ENCODE data around the gene FMNL2. TPM values are rescaled to one million over a fixed set of nuclear protein-coding genes. Genes with fewer than 3 reads are reported as not detected.

Gene FMNL2
- total and polyA plus RNA-seq, 4 experiments from 2014 or later: 0.06 to 1.6 (median 0.94) TPM; not detected in 1

DNA sequence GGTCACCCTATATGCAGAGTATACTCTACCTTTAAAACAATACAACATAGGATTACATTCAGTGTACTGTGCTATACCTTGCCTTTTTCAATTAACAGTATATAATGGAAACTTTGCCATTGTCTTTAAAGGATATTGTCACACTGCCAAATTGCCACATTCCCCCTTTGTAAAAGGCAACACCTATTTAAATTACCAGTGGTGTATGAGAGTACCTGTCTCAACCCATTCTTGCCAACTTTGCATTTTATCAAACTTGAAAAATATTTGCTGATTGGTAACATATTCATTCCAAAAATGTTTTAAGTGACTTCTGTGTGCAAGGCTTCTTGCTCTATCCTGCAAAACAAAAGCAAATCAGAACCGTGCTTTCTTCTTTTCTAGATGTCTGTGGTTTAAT is 92.9 kb downstream of the FMNL2 start:
- Mint-ChIP-seq H3K4me1 (no peaks in the 10 kb centered on the region), H3K36me3 (no peaks in the 10 kb centered on the region), H3K4me3 (no peak overlapping the region), H3K9me3 (no peaks in the 10 kb centered on the region), H3K27ac (no peak overlapping the region), H3K27me3 (peaks cover 0 to 1% of the 10 kb centered on the region in 2 donors)
- intact Hi-C loops (cut with micrococcal nuclease): no loop called here
- POLR2A ChIA-PET (ENCODE audit: partially characterized antibody): no interaction called here
- H3K4me1 ChIP-seq (ENCODE audit: insufficient read depth, low read length): no peaks in the 10 kb centered on the region
- DNase-seq: no peak
- CTCF ChIA-PET (ENCODE audit: partially characterized antibody): no interaction called here
- no peak overlapping the region for H3K4me3 ChIP-seq (ENCODE audit: low read length in 2 of 2)
- H3K9me3 ChIP-seq (ENCODE audit: control insufficient read depth in 1 of 2, low read length in 2 of 2): no peaks in the 10 kb centered on the region
- no peak overlapping the region for H3K27ac ChIP-seq (ENCODE audit: low read depth, low read length)
- no peaks in the 10 kb centered on the region for H3K36me3 ChIP-seq (ENCODE audit: insufficient read depth, low read length)
- no peaks in the 10 kb centered on the region for H3K27me3 ChIP-seq (ENCODE audit: insufficient read depth, low read length)

DNA sequence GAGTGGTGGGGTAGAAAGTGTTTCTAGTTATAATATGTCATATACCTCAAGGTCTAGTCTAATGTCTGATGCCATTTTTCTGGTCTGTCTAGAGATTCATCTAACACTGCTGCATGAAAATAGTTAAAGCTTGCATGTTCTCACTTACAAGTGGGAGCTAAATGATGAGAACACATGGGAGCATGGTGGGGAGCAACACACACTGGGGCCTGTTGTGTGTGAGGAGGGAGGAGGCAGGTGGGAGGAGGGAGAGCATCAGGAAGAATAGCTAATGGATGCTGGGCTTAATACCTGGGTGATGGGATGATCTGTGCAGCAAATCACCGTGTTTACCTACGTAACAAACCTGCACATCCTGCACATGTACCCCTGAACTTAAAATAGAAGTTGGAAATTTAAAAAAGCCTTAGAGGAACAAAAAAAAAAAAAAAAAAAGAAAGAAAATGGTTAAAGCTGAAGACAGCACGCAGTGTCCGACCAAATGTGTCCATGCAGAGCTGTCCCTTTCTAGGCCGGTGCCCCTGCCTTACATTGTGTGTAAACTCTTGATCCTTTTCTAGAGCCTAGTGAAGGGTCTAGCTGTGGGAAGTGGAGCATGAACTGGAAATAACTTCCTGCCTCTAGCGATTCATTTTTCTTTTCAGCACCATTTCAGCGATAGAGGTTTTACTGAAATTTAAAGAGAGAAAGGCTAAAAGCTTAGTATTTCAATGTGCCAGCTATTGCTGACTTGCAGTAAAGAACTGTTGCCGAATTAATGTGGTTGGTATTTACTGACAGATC is 94.0 kb downstream of the FMNL2 start:
- intact Hi-C loops (cut with micrococcal nuclease): no loop called here
- H3K9me3 ChIP-seq (ENCODE audit: control insufficient read depth in 1 of 2, low read length in 2 of 2): no peaks in the 10 kb centered on the region
- H3K4me3 ChIP-seq (ENCODE audit: low read length in 2 of 2): no peak overlapping the region
- Mint-ChIP-seq H3K36me3 (no peaks in the 10 kb centered on the region), H3K4me3 (no peak overlapping the region), H3K27me3 (peaks cover 0 to 1% of the 10 kb centered on the region in 2 donors), H3K4me1 (no peaks in the 10 kb centered on the region), H3K27ac (no peak overlapping the region), H3K9me3 (no peaks in the 10 kb centered on the region)
- no peaks in the 10 kb centered on the region for H3K4me1 ChIP-seq (ENCODE audit: insufficient read depth, low read length)
- CTCF ChIA-PET (ENCODE audit: partially characterized antibody): interaction anchor here (0.7 kb wide), 1 partner anchor 1051 kb away, joined by 3 read pairs; no protein-coding TSS in a partner anchor
- H3K27me3 ChIP-seq (ENCODE audit: insufficient read depth, low read length): no peaks in the 10 kb centered on the region
- H3K36me3 ChIP-seq (ENCODE audit: insufficient read depth, low read length): no peaks in the 10 kb centered on the region
- POLR2A ChIA-PET (ENCODE audit: partially characterized antibody): no interaction called here
- H3K27ac ChIP-seq (ENCODE audit: low read depth, low read length): no peak overlapping the region
- no peak for DNase-seq

DNA sequence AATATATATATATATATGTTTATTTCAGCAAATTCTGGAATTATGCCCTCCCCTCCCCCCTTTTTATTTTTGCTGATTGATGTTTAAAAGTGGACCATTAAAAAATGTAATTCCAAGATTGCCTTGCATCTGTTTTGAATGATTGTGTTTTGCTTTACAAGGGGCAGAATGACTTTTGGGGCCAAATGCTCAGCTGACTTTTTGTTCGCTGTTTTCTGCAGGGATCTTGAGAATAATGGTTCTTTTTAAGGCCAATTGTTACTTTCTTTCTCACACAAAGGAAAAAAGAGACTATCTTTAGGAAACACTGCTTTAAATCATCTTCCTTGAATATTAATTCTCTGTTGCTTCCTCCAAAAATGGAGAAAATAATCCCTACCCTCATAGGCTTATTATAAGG is 95.9 kb downstream of the FMNL2 start:
- Mint-ChIP-seq H3K4me1 (no peaks in the 10 kb centered on the region), H3K4me3 (no peak overlapping the region), H3K27ac (no peak overlapping the region), H3K36me3 (no peaks in the 10 kb centered on the region), H3K27me3 (peaks cover 0 to 1% of the 10 kb centered on the region in 2 donors), H3K9me3 (no peaks in the 10 kb centered on the region)
- ChIA-PET POLR2A (ENCODE audit: partially characterized antibody) (no interaction called here), CTCF (ENCODE audit: partially characterized antibody) (no interaction called here)
- no peak for DNase-seq
- Histone ChIP-seq H3K27me3 (ENCODE audit: insufficient read depth, low read length) (no peaks in the 10 kb centered on the region), H3K4me1 (ENCODE audit: insufficient read depth, low read length) (no peaks in the 10 kb centered on the region), H3K36me3 (ENCODE audit: insufficient read depth, low read length) (no peaks in the 10 kb centered on the region), H3K9me3 (ENCODE audit: control insufficient read depth in 1 of 2, low read length in 2 of 2) (no peaks in the 10 kb centered on the region), H3K4me3 (ENCODE audit: low read length in 2 of 2) (no peak overlapping the region), H3K27ac (ENCODE audit: low read depth, low read length) (no peak overlapping the region)
- intact Hi-C loops (cut with micrococcal nuclease): no loop called here

DNA sequence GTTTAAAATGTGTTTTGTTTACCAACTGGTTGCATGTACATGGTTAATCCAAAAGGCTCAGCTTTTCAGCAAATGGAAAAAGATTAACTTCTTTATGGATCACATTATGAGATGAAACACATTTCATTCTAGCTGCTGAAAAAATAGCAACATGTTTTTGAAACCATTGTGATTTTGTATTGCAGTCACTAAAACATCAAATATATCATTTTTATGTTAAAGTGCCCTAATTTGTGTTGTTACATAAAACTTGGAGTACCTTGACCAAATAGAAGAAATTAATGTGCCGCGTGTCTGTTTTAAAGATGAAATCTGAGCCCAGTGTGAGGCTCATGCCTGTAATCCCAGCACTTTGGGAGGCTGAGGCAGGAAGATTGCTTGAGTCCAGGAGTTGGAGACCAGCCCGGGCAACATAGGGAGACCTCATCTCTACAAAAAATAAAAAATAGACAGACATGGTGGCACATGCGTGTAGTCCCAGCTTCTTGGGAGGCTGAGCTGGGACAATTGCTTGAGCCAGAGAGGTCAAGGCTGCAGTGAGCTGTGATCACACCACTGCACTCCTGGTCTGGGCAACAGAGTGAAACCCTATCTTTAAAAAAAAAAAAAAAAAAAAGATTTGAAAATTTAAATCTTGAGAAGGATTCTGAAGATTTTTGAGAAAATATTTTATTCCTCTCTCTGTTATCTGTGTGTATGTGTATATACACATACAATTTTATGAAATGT is 96.6 kb downstream of the FMNL2 start:
- Mint-ChIP-seq H3K36me3 (no peaks in the 10 kb centered on the region), H3K27me3 (peaks cover 0 to 1% of the 10 kb centered on the region in 2 donors), H3K9me3 (no peaks in the 10 kb centered on the region), H3K4me3 (no peak overlapping the region), H3K4me1 (no peaks in the 10 kb centered on the region), H3K27ac (no peak overlapping the region)
- H3K27ac ChIP-seq (ENCODE audit: low read depth, low read length): no peak overlapping the region
- no peak for DNase-seq
- no peaks in the 10 kb centered on the region for H3K27me3 ChIP-seq (ENCODE audit: insufficient read depth, low read length)
- no peaks in the 10 kb centered on the region for H3K36me3 ChIP-seq (ENCODE audit: insufficient read depth, low read length)
- H3K4me3 ChIP-seq (ENCODE audit: low read length in 2 of 2): no peak overlapping the region
- ChIA-PET CTCF (ENCODE audit: partially characterized antibody) (no interaction called here), POLR2A (ENCODE audit: partially characterized antibody) (no interaction called here)
- H3K9me3 ChIP-seq (ENCODE audit: control insufficient read depth in 1 of 2, low read length in 2 of 2): no peaks in the 10 kb centered on the region
- intact Hi-C loops (cut with micrococcal nuclease): no loop called here
- no peaks in the 10 kb centered on the region for H3K4me1 ChIP-seq (ENCODE audit: insufficient read depth, low read length)

DNA sequence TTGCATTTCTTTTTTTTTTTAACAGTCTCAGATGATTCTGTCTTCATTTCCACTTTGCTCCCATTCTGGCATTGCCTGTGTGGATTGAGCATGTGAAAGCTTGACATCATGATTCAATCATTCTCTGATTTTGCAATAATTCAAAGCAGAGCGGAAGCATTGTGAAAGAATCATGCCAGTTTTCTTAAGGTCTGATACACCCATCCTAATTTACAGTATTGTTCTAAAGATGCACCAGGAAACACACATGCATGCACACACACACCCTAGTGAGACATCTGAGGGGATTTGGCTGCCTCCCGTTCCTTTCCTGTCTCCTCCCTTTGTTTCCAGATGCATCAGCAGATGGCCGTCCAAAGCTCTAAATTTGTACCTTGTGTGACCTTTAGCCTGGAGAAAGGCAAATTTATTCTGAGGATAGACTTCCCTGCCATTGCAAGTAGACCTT is 97.3 kb downstream of the FMNL2 start:
- H3K36me3 Mint-ChIP-seq: no peaks in the 10 kb centered on the region
- DNase-seq: no peak
- Histone ChIP-seq H3K27me3 (ENCODE audit: insufficient read depth, low read length) (no peaks in the 10 kb centered on the region), H3K4me3 (ENCODE audit: low read length in 2 of 2) (no peak overlapping the region), H3K9me3 (ENCODE audit: control insufficient read depth in 1 of 2, low read length in 2 of 2) (no peaks in the 10 kb centered on the region), H3K4me1 (ENCODE audit: insufficient read depth, low read length) (no peaks in the 10 kb centered on the region), H3K36me3 (ENCODE audit: insufficient read depth, low read length) (no peaks in the 10 kb centered on the region), H3K27ac (ENCODE audit: low read depth, low read length) (no peak overlapping the region)
- ChIA-PET CTCF (ENCODE audit: partially characterized antibody) (no interaction called here), POLR2A (ENCODE audit: partially characterized antibody) (no interaction called here)
- no peaks in the 10 kb centered on the region for H3K4me1 Mint-ChIP-seq
- H3K27me3 Mint-ChIP-seq: peaks cover 0 to 1% of the 10 kb centered on the region in 2 donors
- intact Hi-C loops (cut with micrococcal nuclease): no loop called here
- no peaks in the 10 kb centered on the region for H3K9me3 Mint-ChIP-seq
- H3K4me3 Mint-ChIP-seq: no peak overlapping the region
- H3K27ac Mint-ChIP-seq: no peak overlapping the region

DNA sequence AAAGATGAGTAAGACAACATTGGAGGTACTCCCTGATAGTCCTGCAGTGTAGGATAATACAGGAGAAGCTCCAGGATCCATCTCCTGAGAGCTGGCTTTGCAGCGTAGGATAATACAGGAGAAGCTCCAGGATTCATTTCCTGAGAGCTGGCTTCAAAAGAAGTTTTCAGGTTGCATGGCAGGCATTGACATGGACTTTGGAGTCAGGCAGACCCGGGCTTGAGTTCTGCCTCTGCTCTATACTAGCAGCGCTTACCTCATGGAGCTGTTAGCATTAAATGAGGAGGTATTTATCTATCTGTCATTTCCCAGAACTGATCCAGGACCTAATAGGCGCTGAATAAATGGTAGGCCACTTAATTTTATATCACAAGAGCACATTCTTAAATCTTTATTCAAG is 97.8 kb downstream of the FMNL2 start:
- H3K27me3 Mint-ChIP-seq: peaks cover 0 to 1% of the 10 kb centered on the region in 2 donors
- H3K4me1 Mint-ChIP-seq: no peaks in the 10 kb centered on the region
- no peaks in the 10 kb centered on the region for H3K9me3 ChIP-seq (ENCODE audit: control insufficient read depth in 1 of 2, low read length in 2 of 2)
- DNase-seq: no peak
- no peak overlapping the region for H3K4me3 Mint-ChIP-seq
- H3K36me3 ChIP-seq (ENCODE audit: insufficient read depth, low read length): no peaks in the 10 kb centered on the region
- H3K36me3 Mint-ChIP-seq: no peaks in the 10 kb centered on the region
- H3K4me1 ChIP-seq (ENCODE audit: insufficient read depth, low read length): no peaks in the 10 kb centered on the region
- no peak overlapping the region for H3K27ac ChIP-seq (ENCODE audit: low read depth, low read length)
- ChIA-PET CTCF (ENCODE audit: partially characterized antibody) (no interaction called here), POLR2A (ENCODE audit: partially characterized antibody) (no interaction called here)
- H3K27me3 ChIP-seq (ENCODE audit: insufficient read depth, low read length): no peaks in the 10 kb centered on the region
- H3K4me3 ChIP-seq (ENCODE audit: low read length in 2 of 2): no peak overlapping the region
- intact Hi-C loops (cut with micrococcal nuclease): no loop called here
- H3K27ac Mint-ChIP-seq: no peak overlapping the region
- no peaks in the 10 kb centered on the region for H3K9me3 Mint-ChIP-seq

DNA sequence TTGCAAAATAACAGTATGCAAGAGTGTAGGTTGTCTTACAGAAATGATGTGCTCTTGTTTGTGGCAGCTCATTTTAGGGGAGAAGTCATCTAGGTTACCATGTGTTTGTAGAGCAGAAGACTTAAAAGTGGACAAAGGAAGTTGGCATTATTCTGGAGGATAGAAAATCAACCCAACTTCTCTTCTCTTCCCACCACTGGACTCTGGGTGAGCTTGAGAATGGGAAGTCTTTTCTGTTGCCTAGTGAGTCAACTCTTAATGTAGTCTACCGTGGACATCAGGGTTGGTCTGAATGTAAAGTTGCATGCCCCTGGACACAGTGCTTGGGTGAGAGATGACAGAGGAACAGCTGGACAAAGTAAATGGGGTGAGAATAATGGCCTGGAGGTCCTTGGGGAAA is 98.3 kb downstream of the FMNL2 start:
- peaks cover 1% of the 10 kb centered on the region in 2 donors for H3K27me3 Mint-ChIP-seq
- H3K36me3 ChIP-seq (ENCODE audit: insufficient read depth, low read length): no peaks in the 10 kb centered on the region
- POLR2A ChIA-PET (ENCODE audit: partially characterized antibody): no interaction called here
- H3K9me3 ChIP-seq (ENCODE audit: control insufficient read depth in 1 of 2, low read length in 2 of 2): no peaks in the 10 kb centered on the region
- intact Hi-C loops (cut with micrococcal nuclease): no loop called here
- no peak overlapping the region for H3K4me3 ChIP-seq (ENCODE audit: low read length in 2 of 2)
- no peak overlapping the region for H3K27ac ChIP-seq (ENCODE audit: low read depth, low read length)
- H3K36me3 Mint-ChIP-seq: no peaks in the 10 kb centered on the region
- no peak overlapping the region for H3K4me3 Mint-ChIP-seq
- CTCF ChIA-PET (ENCODE audit: partially characterized antibody): no interaction called here
- H3K27me3 ChIP-seq (ENCODE audit: insufficient read depth, low read length): no peaks in the 10 kb centered on the region
- DNase-seq: no peak
- no peak overlapping the region for H3K27ac Mint-ChIP-seq
- H3K9me3 Mint-ChIP-seq: no peaks in the 10 kb centered on the region
- no peaks in the 10 kb centered on the region for H3K4me1 Mint-ChIP-seq
- H3K4me1 ChIP-seq (ENCODE audit: insufficient read depth, low read length): no peaks in the 10 kb centered on the region

All from CD4-positive, alpha-beta memory T cell (primary cell).